ENCODE measurements around the gene OR6B2. TPM values are rescaled to one million over a fixed set of nuclear protein-coding genes. Genes with fewer than 3 reads are reported as not detected.

The OR6B2 gene
- total and polyA plus RNA-seq, 8 donors, result not detected

- Histone ChIP-seq H3K9me3 (no peaks in the 10 kb centered on the region), H3K4me1 (no peaks in the 10 kb centered on the region), H3K4me3 (no peak overlapping the region), H3K27ac (no peak overlapping the region), H3K27me3 (no peaks in the 10 kb centered on the region), H3K36me3 (peaks cover 0 to 54% of the 10 kb centered on the region in 2 donors)
- DNase-seq (peak in 2 of 4 donors; percentile 48 to 60), ATAC-seq (peak; percentile 85)
- TF ChIP-seq CTCF (IDR thresholded peaks at IDR 0.05), result peak; percentile 70 to 86
- intact Hi-C loops (cut with DNase I), result loop anchor here in 1 of 2 donors (10.0 kb wide), 1 partner anchor 67 kb away; no protein-coding TSS in a partner anchor
Measured at GRCh38 chr2:239991689-239992314, 38.4 kb downstream of the OR6B2 start.

GRCh38 chr2:239990966-239991365, 39.3 kb downstream of the OR6B2 start:
- no peak overlapping the region for H3K27ac ChIP-seq
- ATAC-seq (no peak), DNase-seq (no peak)
- no peaks in the 10 kb centered on the region for H3K27me3 ChIP-seq
- peaks cover 0 to 54% of the 10 kb centered on the region in 2 donors for H3K36me3 ChIP-seq
- no peaks in the 10 kb centered on the region for H3K4me1 ChIP-seq
- intact Hi-C loops (cut with DNase I), result loop anchor here in 1 of 2 donors (10.0 kb wide), 1 partner anchor 66 kb away; no protein-coding TSS in a partner anchor
- H3K9me3 ChIP-seq, result peaks cover 0 to 2% of the 10 kb centered on the region in 2 donors
- no peak for TF ChIP-seq CTCF (IDR thresholded peaks at IDR 0.05)
- H3K4me3 ChIP-seq, result no peak overlapping the region

GRCh38 chr2:239985356-239985755, 44.9 kb downstream of the OR6B2 start:
- Histone ChIP-seq H3K27me3 (no peaks in the 10 kb centered on the region), H3K9me3 (peaks cover 0 to 6% of the 10 kb centered on the region in 2 donors), H3K27ac (no peak overlapping the region), H3K4me1 (peaks cover 0 to 6% of the 10 kb centered on the region in 2 donors), H3K4me3 (no peak overlapping the region), H3K36me3 (peaks cover 0 to 80% of the 10 kb centered on the region in 2 donors)
- intact Hi-C loops (cut with DNase I), result loop anchor here in 1 of 2 donors (10.0 kb wide), 1 partner anchor 951 kb away; no protein-coding TSS in a partner anchor
- no peak for DNase-seq
- ATAC-seq, result no peak
- TF ChIP-seq CTCF (IDR thresholded peaks at IDR 0.05), result no peak

- H3K27ac ChIP-seq, result no peak overlapping the region
- no peak overlapping the region for H3K4me3 ChIP-seq
- H3K9me3 ChIP-seq, result peaks cover 0 to 6% of the 10 kb centered on the region in 2 donors
- no peaks in the 10 kb centered on the region for H3K27me3 ChIP-seq
- DNase-seq (no peak), ATAC-seq (no peak)
- intact Hi-C loops (cut with DNase I), result loop anchor here in 1 of 2 donors (10.0 kb wide), 1 partner anchor 950 kb away; no protein-coding TSS in a partner anchor
- H3K36me3 ChIP-seq, result peaks cover 0 to 80% of the 10 kb centered on the region in 2 donors
- TF ChIP-seq CTCF (IDR thresholded peaks at IDR 0.05), result no peak
- peaks cover 0 to 6% of the 10 kb centered on the region in 2 donors for H3K4me1 ChIP-seq
Measured at GRCh38 chr2:239984421-239985194, 45.6 kb downstream of the OR6B2 start.

Measured in left lung (tissue), 10 donors.